ENCODE measurements around the gene P2RX2. TPM values are rescaled to one million over a fixed set of nuclear protein-coding genes. Genes with fewer than 3 reads are reported as not detected.

The P2RX2 gene
- total RNA-seq, 2 donors from 2014 or later = 0.32 to 8.2 TPM

DNA sequence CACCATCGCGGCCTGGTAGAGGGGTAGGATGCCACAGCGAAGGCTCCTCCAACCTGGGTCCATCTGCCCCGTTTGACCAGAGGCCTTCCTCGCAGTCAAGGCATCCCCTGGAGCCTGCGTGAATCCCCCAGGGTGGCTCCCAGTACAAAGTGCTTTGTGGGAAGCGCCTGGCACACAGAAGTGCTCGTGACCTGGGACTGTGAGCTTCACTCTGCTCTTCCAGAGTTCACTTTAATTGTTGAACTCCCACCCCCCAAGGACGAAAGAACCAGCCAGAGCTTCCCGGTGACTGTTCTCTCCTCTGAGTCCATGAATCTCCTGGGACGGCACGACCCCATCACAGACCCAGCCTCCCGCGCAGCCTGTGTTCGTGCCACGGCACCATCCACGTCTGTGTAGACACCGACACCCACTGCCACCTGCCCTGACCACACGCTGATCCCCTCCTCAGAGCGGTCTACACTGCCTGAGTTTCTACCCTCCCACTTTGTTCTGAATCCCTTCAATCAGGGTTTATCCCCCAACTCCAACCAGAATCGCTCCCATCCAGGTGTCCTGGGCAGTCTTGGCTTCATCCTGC, 15.9 kb downstream of the P2RX2 start:
- intact Hi-C loops (cut with DNase I) = no loop called here
- TF ChIP-seq, protein P1, sequence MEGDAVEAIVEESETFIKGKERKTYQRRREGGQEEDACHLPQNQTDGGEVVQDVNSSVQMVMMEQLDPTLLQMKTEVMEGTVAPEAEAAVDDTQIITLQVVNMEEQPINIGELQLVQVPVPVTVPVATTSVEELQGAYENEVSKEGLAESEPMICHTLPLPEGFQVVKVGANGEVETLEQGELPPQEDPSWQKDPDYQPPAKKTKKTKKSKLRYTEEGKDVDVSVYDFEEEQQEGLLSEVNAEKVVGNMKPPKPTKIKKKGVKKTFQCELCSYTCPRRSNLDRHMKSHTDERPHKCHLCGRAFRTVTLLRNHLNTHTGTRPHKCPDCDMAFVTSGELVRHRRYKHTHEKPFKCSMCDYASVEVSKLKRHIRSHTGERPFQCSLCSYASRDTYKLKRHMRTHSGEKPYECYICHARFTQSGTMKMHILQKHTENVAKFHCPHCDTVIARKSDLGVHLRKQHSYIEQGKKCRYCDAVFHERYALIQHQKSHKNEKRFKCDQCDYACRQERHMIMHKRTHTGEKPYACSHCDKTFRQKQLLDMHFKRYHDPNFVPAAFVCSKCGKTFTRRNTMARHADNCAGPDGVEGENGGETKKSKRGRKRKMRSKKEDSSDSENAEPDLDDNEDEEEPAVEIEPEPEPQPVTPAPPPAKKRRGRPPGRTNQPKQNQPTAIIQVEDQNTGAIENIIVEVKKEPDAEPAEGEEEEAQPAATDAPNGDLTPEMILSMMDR (IDR thresholded peaks at IDR 0.05) = no peak
- TF ChIP-seq POLR2A (IDR thresholded peaks at IDR 0.05) (no peak), POLR2AphosphoS5 (IDR thresholded peaks at IDR 0.05) (no peak)
- peaks cover 6 to 12% of the 10 kb centered on the region in 2 donors for H3K36me3 ChIP-seq
- DNase-seq (ENCODE audit: low spot score) = no peak
- H3K27me3 ChIP-seq (replicated peaks; ENCODE audit: insufficient read depth) = no peaks in the 10 kb centered on the region
- H3K9me3 ChIP-seq = no peaks in the 10 kb centered on the region
- no peaks in the 10 kb centered on the region for H3K4me1 ChIP-seq (replicated peaks)
- H3K27ac ChIP-seq = no peak overlapping the region
- WGBS = 96% methylated on average over 21 of the region's 21 CpGs
- H3K4me3 ChIP-seq = no peak overlapping the region

DNA sequence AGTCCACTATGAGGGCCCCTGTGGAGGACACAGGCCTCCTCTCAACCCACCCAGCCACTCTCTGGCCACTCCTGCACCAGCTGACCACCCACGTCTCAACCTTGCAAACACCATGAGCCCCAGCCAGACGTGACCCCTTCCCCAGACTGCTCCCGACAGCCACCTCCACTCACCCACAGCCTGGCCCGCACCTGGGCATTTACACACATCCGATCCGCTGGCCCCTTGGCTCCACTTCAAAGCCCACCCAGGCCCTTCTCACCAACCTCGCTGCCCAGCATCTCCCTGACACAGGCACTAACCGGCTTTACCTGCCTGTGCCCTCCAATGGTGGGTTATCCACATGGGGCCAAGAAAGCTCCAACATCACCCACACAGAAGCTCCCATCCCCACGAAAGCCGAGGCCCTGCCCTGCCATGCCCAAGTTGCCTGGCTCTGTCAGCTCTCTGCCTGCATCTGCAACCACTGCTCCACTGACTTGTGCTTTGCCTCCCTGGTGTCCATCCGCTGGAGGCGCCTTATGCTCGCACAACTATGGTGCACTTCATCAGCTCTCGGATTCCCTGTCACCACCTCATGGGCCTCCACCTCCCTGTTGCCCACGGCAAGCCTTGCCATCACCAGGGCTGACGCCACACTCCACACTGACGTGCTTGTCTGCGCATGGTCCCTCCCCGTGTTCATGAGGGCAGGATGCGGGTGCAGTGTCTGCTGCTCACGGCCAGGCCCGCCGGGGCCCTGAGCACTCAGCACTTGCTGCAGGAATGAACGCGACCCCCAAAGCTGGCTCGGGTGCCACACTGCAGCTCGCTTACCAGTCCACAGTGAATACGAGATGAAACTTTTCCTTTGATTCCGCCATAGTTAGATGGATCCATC, 16.7 kb downstream of the P2RX2 start:
- H3K36me3 ChIP-seq = peaks cover 6 to 12% of the 10 kb centered on the region in 2 donors

GRCh38 chr12:132637811-132638210, 19.2 kb downstream of the P2RX2 start:
- WGBS = 92% methylated on average over 18 of the region's 18 CpGs
- DNase-seq (ENCODE audit: low spot score) = no peak
- intact Hi-C loops (cut with DNase I) = no loop called here
- peaks cover 8 to 16% of the 10 kb centered on the region in 2 donors for H3K36me3 ChIP-seq
- H3K4me1 ChIP-seq (replicated peaks) = no peaks in the 10 kb centered on the region
- no peak overlapping the region for H3K27ac ChIP-seq
- H3K27me3 ChIP-seq (replicated peaks; ENCODE audit: insufficient read depth) = no peaks in the 10 kb centered on the region
- TF ChIP-seq, protein P1 (IDR thresholded peaks at IDR 0.05) = no peak
- TF ChIP-seq POLR2A (IDR thresholded peaks at IDR 0.05) = no peak
- no peak for TF ChIP-seq POLR2AphosphoS5 (IDR thresholded peaks at IDR 0.05)
- H3K9me3 ChIP-seq = no peaks in the 10 kb centered on the region
- no peak overlapping the region for H3K4me3 ChIP-seq

More for the DNA sequence above, 16.7 kb downstream of the P2RX2 start:
- intact Hi-C loops (cut with DNase I) = no loop called here
- Histone ChIP-seq H3K9me3 (no peaks in the 10 kb centered on the region), H3K27ac (no peak overlapping the region), H3K27me3 (replicated peaks; ENCODE audit: insufficient read depth) (no peaks in the 10 kb centered on the region), H3K4me3 (no peak overlapping the region), H3K4me1 (replicated peaks) (no peaks in the 10 kb centered on the region)
- TF ChIP-seq POLR2AphosphoS5 (IDR thresholded peaks at IDR 0.05) = no peak
- no peak for DNase-seq (ENCODE audit: low spot score)
- 90% methylated on average over 29 of the region's 29 CpGs for WGBS

- Histone ChIP-seq H3K36me3 (peaks cover 4 to 21% of the 10 kb centered on the region in 2 donors), H3K27me3 (replicated peaks; ENCODE audit: insufficient read depth) (no peaks in the 10 kb centered on the region), H3K4me3 (no peak overlapping the region), H3K9me3 (no peaks in the 10 kb centered on the region), H3K4me1 (replicated peaks) (no peaks in the 10 kb centered on the region), H3K27ac (no peak overlapping the region)
- no peak for TF ChIP-seq POLR2A (IDR thresholded peaks at IDR 0.05)
- TF ChIP-seq POLR2AphosphoS5 (IDR thresholded peaks at IDR 0.05) = no peak
- TF ChIP-seq, protein P1 (IDR thresholded peaks at IDR 0.05) = peak; percentile 43 to 69 (median 44)
- 71% methylated on average over 25 of the region's 25 CpGs for WGBS
- no peak for DNase-seq (ENCODE audit: low spot score)
- intact Hi-C loops (cut with DNase I) = no loop called here
Measured at GRCh38 chr12:132638541-132639408, 20.2 kb downstream of the P2RX2 start.

DNA sequence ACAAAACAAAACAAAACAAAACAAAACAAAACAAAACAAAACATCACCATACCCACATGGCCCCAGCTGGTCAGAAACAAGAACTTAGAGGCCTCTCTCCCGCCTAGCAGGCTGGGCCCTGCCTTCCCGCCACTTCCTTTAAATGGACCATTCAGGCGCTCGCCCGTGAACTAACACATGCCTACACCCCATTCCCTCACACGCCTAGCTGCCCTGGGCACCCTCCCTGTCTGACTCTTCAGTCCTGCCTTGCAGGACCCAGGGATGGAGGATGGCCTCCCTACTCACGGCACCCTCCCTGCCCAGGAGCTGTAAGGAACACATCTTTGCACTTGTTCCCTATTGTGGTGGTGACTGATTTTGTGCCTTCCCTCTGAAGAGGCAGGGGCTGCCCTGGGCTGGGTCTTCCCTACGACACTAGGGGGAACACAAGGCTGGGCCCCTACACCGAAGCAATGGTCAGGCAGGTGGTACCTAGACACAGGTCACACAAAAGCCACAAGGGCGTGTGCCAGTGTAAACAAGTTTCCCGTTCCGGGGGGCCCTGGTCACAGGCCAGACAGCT, 21.5 kb downstream of the P2RX2 start:
- intact Hi-C loops (cut with DNase I) = no loop called here
- peaks cover 2 to 21% of the 10 kb centered on the region in 2 donors for H3K36me3 ChIP-seq

More for the DNA sequence above, 21.5 kb downstream of the P2RX2 start:
- no peaks in the 10 kb centered on the region for H3K4me1 ChIP-seq (replicated peaks)
- H3K27ac ChIP-seq = no peak overlapping the region
- no peak for DNase-seq (ENCODE audit: low spot score)
- WGBS = 88% methylated on average over 12 of the region's 12 CpGs
- no peaks in the 10 kb centered on the region for H3K27me3 ChIP-seq (replicated peaks; ENCODE audit: insufficient read depth)
- TF ChIP-seq POLR2A (IDR thresholded peaks at IDR 0.05) = no peak
- TF ChIP-seq, protein P1 (IDR thresholded peaks at IDR 0.05) = no peak
- H3K9me3 ChIP-seq = no peaks in the 10 kb centered on the region
- H3K4me3 ChIP-seq = no peak overlapping the region
